Measurements from ENCODE around the gene SMAD6.

The SMAD6 gene

DNA sequence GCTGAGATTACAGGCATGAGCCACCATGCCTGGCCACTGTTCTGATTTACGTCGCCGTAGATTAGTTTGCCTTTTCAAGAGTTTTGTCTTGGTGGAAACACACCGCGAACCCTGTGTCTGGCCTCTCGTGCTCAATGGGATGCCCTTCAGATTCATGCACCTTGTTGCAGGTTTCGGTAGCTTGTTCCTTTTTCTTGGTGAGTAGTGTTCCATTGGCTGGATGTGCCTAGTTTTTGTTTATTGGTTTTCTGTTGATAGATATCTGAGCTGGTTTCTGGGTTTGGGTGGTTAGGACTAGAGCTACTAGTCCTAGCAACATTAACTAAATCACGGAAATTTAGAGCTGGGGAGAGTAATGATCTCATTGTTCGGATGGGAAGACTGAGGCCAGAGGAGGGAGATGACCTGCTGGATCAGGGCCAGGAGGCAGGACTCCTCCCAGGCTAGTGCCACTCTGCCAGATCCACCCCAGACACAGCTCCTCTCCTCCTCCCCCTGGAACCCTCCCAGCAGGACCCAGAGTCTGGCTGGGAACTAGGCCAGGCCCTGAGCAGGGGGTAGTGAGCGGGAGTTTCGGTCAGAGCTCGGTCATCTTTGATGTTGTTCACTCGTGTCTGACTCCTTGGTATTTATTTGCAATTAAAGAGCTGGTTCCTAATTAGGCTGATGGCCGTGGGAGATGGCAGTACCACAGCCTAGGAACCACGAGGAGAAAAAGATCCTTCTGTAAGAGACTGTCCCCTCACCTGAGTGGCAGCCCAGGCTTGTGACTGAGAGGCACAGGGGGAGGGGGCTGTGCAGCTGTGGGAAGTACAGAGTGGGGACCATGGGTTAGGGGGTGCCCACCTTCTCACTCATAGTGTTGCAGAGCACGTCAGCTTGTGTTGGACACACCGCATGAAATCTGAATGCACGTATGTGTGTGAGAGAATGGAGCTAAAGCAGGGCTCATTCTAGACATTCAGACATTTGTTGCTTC is 73.4 kb downstream of the SMAD6 start:
- no peak for TF ChIP-seq CTCF (IDR thresholded peaks at IDR 0.05; ENCODE audit: control insufficient read depth, insufficient read depth, low read depth, low read length, missing control alignments)
- H3K4me3 ChIP-seq (ENCODE audit: control insufficient read depth, low read depth, low read length), result no peak overlapping the region
- DNase-seq (ENCODE audit: low read depth), result no peak

- DNase-seq (ENCODE audit: low read depth), result no peak
- no peak overlapping the region for H3K4me3 ChIP-seq (ENCODE audit: control insufficient read depth, low read depth, low read length)
- no peak for TF ChIP-seq CTCF (IDR thresholded peaks at IDR 0.05; ENCODE audit: control insufficient read depth, insufficient read depth, low read depth, low read length, missing control alignments)
Observed at GRCh38 chr15:66777054-66777453, 75.0 kb downstream of the SMAD6 start.

DNA sequence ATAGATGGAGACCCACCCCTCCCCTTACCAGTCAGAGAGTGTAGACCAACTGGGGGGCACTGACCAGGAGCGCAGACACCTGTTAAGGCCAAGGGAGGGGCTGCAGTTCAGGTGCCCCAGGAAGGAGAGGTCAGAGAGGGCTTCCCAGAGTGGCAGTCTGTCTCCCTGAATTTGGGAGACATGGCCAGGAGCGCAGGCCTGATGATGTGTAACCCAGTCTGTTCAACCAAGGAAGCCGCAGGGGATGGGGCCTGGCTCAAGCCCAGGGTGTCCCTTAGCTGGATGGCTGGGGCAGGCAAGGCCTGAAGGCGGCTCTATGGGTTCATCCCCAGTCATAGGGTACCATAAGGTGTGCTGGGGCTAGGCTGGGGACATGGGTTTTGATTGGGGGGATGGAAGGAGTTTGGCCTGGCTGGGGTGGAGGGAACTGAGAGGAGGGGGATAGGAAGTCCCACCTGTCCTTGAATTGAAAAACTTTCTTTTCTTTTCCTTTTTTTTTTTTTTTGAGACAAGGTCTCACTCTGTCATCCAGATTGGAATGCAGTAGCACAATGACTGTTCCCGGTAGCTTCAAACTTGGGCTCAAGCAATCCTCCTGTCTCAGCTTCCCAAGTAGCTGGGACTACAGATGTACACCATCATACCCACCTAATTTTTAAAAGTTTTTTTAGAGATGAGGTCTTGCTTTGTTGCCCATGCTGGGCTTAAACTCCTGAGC is 75.7 kb downstream of the SMAD6 start:
- TF ChIP-seq CTCF (IDR thresholded peaks at IDR 0.05; ENCODE audit: control insufficient read depth, insufficient read depth, low read depth, low read length, missing control alignments), result no peak
- no peak overlapping the region for H3K4me3 ChIP-seq (ENCODE audit: control insufficient read depth, low read depth, low read length)
- DNase-seq (ENCODE audit: low read depth), result no peak

GRCh38 chr15:66778314-66778665 is 76.3 kb downstream of the SMAD6 start:
- TF ChIP-seq CTCF (IDR thresholded peaks at IDR 0.05; ENCODE audit: control insufficient read depth, insufficient read depth, low read depth, low read length, missing control alignments), result no peak
- H3K4me3 ChIP-seq (ENCODE audit: control insufficient read depth, low read depth, low read length), result no peak overlapping the region
- DNase-seq (ENCODE audit: low read depth), result no peak

DNA sequence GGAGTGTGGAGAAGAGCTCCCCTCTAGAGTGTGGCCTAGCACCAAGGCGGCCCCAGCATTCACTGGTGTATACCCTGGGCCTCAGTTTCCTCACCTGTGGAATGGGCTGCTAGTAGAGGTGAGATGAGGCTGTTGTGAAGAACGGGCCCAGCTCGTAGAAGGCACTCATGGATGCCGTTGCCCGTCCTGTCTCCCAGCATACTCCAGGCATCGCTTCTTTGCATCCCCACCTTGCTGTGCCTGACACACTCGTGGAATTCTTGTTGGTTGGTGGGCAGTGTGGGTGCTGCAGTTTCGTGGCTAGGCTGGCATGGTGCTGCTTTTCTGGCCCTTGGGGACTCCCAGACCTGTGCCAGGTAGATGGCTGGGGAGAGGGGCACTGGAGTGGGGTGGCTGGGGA is 76.7 kb downstream of the SMAD6 start:
- no peak overlapping the region for H3K4me3 ChIP-seq (ENCODE audit: control insufficient read depth, low read depth, low read length)
- TF ChIP-seq CTCF (IDR thresholded peaks at IDR 0.05; ENCODE audit: control insufficient read depth, insufficient read depth, low read depth, low read length, missing control alignments), result no peak
- DNase-seq (ENCODE audit: low read depth), result no peak

DNA sequence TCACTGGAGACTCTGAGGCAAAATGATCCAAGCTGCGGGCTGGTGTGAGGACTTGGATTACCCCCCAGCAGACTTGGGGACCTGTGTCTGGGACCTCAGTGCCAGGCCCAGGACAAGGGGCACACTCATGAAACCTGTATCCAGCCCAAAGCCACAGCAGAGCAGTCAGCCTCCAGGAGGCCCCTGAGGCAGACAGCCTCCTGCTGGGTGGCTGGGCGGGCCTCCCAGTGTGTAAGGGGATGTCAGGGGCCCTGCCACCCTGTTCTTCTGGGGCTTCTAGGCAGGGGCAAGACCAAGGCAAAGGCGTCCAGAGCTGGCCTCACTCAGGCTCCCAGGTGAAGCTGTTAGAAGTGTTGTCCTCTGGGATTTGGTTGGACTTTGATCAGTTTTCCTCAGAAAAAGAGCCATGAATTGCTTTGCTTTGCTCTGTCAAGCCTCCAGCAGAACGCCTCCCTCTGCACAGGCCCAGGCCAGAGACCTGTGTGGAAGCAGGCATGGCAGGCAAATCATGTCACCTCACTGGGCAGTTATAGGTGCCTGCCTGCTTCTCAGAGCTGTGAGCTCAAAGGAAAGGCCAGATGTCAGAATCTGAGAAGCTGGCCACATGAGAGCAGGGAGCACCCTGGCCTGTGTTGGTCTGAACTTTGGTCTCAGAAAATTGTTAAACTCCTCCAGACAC is 77.4 kb downstream of the SMAD6 start:
- DNase-seq (ENCODE audit: low read depth), result no peak
- TF ChIP-seq CTCF (IDR thresholded peaks at IDR 0.05; ENCODE audit: control insufficient read depth, insufficient read depth, low read depth, low read length, missing control alignments), result no peak
- H3K4me3 ChIP-seq (ENCODE audit: control insufficient read depth, low read depth, low read length), result no peak overlapping the region

All from AG09309 (cell line).